Activated T-cell treated with anti-CD3 and anti-CD28 coated beads, Interleukin-2, amount 50 U/mL, for 4 hours (primary cell): ENCODE data around the gene NR4A1. TPM values are rescaled to one million over a fixed set of nuclear protein-coding genes. Genes with fewer than 3 reads are reported as not detected.
A peak's percentile ranks its signal among the peaks of the same experiment; 100 is the strongest.

Experiments
- ATAC-seq, 2 donors: fragments of 200-7000 bp; cut with Tn5 transposase; one replicate each; pipeline ENCODE4 v1.10.0; 2021
- DNase-seq: peaks from one replicate; pipeline ENCODE4 v3.0.0-alpha.2; 2020
- H3K27me3 Mint-ChIP-seq: one replicate; pipeline ENCODE4 v1.8.0; 2021; ENCODE audit warnings: low read depth, mixed read lengths
- H3K36me3 Mint-ChIP-seq: one replicate; pipeline ENCODE4 v1.8.0; 2022; ENCODE audit warnings: mixed read lengths; ENCODE audit not compliant: insufficient read depth
- H3K4me1 Mint-ChIP-seq: one replicate; pipeline ENCODE4 v1.8.0; 2021; ENCODE audit warnings: low read depth, mixed read lengths
- H3K4me3 Mint-ChIP-seq: one replicate; pipeline ENCODE4 v1.8.0; 2021; ENCODE audit warnings: mild to moderate bottlenecking, moderate library complexity, mixed read lengths
- H3K9me3 Mint-ChIP-seq: one replicate; pipeline ENCODE4 v1.8.0; 2021; ENCODE audit warnings: mixed read lengths
- total RNA-seq, 3 donors: library from RNA; stranded (reverse); gene quantifications; one replicate each; pipeline ENCODE4 v1.2.1, GENCODE V29; 2021

Gene NR4A1
- total RNA-seq: 10 to 100 TPM; 26.0 to 34.5 (median 31.3) TPM

DNA sequence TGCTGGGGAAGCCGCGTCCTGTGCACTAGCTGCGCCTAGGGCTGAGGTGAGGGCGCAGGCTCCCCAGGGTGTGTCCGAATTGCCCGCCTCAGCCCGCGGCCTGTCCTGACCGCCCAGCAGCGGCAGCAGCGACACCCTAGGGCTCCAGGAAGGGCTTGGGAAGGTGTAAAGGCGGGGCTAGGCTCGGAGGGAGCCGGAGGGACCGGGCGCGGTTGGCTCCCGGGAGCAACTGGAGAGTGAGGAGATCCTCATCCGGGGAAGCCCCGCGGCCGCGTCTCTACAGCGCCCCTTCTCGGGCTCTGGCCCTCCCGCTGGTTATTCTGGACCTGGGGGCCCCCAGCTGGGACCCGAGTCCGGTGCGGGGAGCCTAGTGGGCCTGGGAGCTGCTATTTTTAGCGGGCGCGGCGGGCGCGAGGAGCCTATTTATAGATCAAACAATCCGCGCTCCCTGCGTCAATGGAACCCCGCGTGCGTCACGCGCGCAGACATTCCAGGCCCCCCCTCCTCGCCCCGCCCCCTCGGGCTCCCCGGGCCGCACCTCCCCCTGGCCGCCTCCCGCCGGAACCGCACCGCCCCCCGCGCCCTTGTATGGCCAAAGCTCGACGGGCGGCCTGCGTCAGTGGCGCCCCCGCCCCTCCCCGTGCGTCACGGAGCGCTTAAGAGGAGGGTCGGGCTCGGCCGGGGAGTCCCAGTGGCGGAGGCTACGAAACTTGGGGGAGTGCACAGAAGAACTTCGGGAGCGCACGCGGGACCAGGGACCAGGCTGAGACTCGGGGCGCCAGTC lies at the start of gene NR4A1:
TSS of gene NR4A1 (plus strand) at position 685 of the 784 bp plus-strand sequence. CDS start 2,887 bp downstream, outside the sequence.
- H3K9me3 Mint-ChIP-seq: no peaks in the 10 kb centered on the region
- peak; percentile 91 to 94 for ATAC-seq
- no peaks in the 10 kb centered on the region for H3K27me3 Mint-ChIP-seq

DNA sequence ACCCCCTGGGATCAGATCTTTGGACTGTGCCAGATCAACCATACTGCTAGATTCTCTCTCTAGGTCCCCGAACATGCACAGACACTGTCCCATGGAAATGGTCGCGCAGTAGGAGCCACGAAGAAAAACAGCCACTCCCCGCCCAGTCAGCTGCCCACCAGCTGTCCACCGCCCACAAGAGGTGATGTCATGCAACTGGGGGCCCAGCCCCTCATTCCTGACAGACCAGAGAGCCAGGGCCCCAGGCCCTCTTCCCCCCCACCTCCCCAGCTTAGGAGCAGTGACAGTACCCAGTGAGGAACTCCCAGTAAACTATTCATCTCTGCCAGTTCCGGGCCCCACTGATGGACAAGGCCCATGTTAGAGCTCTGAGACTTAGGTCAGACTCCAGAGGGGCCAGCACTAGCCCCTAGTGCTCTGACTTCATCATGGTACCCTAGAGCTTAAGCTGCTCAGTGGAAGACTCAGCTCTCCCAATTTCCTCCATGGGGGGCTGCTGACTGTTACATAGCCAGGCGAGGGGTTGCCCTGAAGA lies 48.2 kb upstream of the NR4A1 start:
- Mint-ChIP-seq H3K9me3 (no peaks in the 10 kb centered on the region), H3K27me3 (peaks cover 3% of the 10 kb centered on the region), H3K4me1 (peaks cover 14% of the 10 kb centered on the region), H3K36me3 (peaks cover 3% of the 10 kb centered on the region), H3K4me3 (no peak overlapping the region)
- DNase-seq (no peak), ATAC-seq (no peak)

More for the DNA sequence above, at the start of gene NR4A1:
- peaks cover 37% of the 10 kb centered on the region for H3K4me1 Mint-ChIP-seq
- H3K4me3 Mint-ChIP-seq: peak within 1 kb of the TSS; percentile 97
- peak; percentile 100 for DNase-seq
- H3K36me3 Mint-ChIP-seq: peaks cover 3% of the 10 kb centered on the region

DNA sequence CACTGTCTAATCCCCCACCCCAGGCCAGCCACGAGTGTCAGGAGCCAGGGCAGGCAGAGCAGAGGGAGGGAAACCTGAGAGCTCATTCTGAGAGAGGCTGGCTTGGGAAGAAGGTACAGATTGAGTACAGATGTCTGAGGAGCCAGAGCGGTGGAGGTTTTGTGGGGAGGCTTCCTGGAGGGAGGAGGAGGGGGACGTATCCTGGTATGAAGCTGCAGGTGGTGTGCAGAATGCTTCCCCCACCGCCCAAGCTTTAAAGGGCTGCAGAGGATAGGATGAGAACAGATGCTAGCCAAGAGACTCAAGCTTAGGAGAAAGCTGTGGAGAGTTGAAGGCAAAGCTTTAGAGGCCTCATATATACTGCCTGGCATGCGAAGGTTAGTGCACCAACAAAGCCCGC lies 47.7 kb upstream of the NR4A1 start:
- no peak for ATAC-seq
- H3K36me3 Mint-ChIP-seq: peaks cover 3% of the 10 kb centered on the region

DNA sequence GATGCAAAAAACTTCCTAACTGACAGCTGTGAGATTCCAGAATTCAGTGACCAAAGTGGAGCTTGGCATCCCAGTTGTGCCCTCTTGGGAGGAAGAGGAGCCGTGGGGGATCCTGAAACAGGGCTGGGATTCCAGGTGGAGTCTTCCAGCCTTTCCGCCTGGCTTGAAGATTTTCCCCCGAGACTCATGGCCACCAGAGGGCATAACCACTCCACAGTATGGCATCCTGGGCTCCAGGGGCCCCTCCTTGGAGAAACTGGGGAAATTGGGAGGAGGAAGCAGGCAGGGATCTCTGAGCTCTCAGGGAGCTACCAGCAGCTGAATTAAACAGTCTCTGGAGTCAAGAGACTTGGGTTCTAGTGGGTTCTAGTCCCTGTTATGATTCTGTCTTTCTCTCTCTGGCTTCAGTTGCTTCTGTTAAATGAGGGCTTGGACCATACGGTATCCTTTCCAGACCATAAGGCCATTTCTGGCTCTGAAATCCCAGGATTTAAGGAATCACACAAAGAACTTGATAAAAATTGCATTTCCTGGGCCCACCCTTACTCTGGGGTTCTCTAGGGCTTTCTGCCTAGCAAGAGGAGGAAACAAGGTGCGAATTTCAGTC lies 47.1 kb upstream of the NR4A1 start:
- peaks cover 3% of the 10 kb centered on the region for H3K27me3 Mint-ChIP-seq
- H3K9me3 Mint-ChIP-seq: no peaks in the 10 kb centered on the region
- peaks cover 23% of the 10 kb centered on the region for H3K4me1 Mint-ChIP-seq
- DNase-seq (no peak), ATAC-seq (no peak)
- peaks cover 3% of the 10 kb centered on the region for H3K36me3 Mint-ChIP-seq
- H3K4me3 Mint-ChIP-seq: no peak overlapping the region

More for the DNA sequence above, 47.7 kb upstream of the NR4A1 start:
- Mint-ChIP-seq H3K27me3 (peaks cover 3% of the 10 kb centered on the region), H3K4me3 (no peak overlapping the region), H3K9me3 (no peaks in the 10 kb centered on the region), H3K4me1 (peaks cover 19% of the 10 kb centered on the region)
- DNase-seq: no peak

DNA sequence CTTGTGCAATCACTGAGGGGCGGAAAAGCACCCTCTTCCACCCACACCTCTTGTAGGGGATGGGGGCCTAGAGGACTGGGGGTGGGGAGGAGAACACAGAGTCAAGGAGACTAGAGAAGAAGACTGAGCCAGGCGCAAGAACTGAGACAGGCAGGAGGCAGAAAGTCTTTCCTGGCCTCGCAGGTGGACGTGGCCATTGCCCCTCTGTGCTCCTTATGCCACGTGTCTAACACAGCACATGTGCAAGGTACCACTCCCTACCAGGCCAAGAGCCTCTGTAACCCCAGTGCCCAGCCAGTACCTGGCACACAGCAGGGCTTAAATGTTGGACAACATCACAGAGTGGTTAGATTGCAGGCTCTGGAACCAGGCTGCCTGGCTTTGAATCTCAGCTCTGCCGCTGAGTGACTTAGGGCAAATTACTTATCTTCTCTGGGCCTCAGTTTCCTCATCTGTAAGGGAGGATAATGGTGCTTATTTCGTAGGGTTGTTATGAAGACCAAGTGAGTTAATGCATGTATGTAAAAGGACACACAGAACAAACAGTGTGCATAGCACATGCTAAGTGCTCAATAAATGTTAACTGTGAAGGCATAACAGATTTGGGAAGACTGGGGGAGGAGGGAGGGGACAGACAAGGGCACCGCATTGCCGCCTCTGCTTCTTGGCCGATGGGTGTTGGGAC lies 45.9 kb upstream of the NR4A1 start:
- Mint-ChIP-seq H3K36me3 (no peaks in the 10 kb centered on the region), H3K4me3 (peak overlapping the region; percentile 83), H3K4me1 (peaks cover 23% of the 10 kb centered on the region), H3K9me3 (no peaks in the 10 kb centered on the region), H3K27me3 (peaks cover 3% of the 10 kb centered on the region)
- ATAC-seq (no peak), DNase-seq (no peak)

DNA sequence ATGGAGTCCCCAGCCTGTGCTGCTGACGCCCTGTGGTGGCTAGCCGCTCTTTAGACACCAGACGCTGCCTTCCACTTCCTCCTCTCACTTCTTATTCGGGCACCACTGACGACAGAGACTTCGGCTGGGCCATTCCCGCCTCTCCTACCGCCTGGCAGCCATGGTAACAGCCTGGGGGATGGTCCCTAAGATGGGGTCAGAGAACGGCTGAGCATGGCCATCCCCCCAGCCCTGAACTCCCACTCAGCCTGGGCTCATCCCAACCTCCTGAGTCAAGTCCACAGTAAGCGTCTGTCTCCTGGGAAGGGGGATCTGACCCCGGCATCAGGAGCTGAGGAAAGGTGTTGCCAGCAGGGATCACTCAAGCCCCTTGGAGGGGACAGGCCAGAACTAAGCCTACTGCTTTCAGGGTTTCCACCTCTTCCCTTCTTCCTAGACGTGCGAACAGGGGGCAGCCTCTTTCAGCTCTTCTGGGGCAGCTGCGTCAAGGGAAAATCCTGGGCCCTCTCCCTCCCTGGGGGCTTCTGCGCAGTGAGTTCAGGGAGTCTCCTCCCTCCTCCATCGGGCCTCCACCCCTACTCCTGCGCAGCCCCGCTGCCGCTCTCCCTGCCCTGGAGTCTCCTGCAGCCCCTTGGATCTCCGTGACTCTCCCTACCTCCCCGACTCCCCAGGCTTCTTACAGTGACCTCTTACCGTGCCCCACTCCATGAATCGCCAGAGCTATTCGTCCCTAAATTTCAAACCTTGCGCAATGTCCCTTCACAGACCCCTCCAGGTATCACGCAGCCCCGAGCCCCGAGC lies 45.1 kb upstream of the NR4A1 start:
- Mint-ChIP-seq H3K27me3 (peaks cover 3% of the 10 kb centered on the region), H3K4me1 (peaks cover 23% of the 10 kb centered on the region), H3K36me3 (peaks cover 3% of the 10 kb centered on the region), H3K4me3 (peak overlapping the region; percentile 83), H3K9me3 (no peaks in the 10 kb centered on the region)
- ATAC-seq (no peak), DNase-seq (no peak)

DNA sequence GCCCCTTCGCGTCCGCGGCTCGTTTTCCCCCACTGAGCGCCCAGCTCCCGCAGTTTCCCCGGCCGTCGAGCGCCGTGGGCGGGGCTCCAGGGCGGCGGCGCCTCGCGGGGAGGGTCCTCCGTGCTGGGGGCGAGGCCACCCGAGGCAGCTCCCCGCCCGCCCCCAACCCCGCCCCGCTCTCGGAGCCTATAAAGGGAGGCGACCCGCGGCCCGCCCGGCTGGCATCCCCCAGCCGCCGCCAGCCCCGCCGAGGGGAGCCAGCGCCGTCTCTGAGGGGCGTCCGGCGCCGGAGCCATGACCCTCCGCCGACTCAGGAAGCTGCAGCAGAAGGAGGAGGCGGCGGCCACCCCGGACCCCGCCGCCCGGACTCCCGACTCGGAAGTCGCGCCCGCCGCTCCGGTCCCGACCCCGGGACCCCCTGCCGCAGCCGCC lies 44.5 kb upstream of the NR4A1 start, which contains the start of gene TAMALIN:
TSS of gene TAMALIN (plus strand) at position 221 of the 432 bp plus-strand sequence. CDS start at position 295, 74 bp downstream.
- ATAC-seq (peak; percentile 79 to 81), DNase-seq (peak; percentile 83)
- Mint-ChIP-seq H3K4me1 (peaks cover 23% of the 10 kb centered on the region), H3K9me3 (no peaks in the 10 kb centered on the region), H3K36me3 (peaks cover 6% of the 10 kb centered on the region), H3K4me3 (peak within 1 kb of the TSS; percentile 86), H3K27me3 (peaks cover 3% of the 10 kb centered on the region)

DNA sequence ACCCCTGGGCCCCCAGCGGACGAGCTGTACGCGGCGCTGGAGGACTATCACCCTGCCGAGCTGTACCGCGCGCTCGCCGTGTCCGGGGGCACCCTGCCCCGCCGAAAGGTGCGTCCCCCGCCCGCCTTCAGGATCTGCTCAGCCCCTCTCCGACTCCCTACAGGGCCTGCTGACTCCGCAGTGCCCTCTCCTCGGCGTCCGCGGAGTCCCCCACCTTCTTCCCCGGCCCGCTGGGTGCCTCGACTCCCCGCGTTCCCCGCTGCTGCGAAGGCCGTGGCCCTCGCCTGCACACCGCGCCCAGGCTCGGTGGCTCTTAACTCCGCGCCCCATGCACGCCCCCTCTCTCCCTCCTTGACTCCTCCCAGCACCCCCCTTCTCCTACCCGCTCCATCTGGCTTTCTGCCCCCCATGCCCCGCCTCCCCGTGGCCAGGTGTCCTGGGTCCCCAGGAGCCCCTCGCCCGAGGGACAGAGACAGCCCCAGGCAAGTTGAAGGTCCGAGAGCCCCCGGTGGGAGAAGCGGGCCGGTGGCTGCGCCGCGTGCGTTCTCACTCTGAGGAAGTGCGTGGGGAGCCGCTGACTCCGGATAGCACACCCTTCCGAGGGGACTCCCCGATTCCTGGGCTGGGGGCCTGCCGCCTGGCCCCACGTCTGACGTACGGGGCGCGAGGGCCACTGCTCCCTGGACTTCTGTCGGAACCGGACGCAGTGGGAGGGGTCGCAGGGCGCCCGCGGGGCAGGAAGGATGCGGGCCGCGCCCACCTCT lies 43.9 kb upstream of the NR4A1 start:
- Mint-ChIP-seq H3K36me3 (peaks cover 9% of the 10 kb centered on the region), H3K4me3 (peak overlapping the region; percentile 86), H3K9me3 (no peaks in the 10 kb centered on the region), H3K27me3 (peaks cover 3% of the 10 kb centered on the region), H3K4me1 (peaks cover 23% of the 10 kb centered on the region)
- DNase-seq (peak; percentile 51), ATAC-seq (peak; percentile 64 to 66)

DNA sequence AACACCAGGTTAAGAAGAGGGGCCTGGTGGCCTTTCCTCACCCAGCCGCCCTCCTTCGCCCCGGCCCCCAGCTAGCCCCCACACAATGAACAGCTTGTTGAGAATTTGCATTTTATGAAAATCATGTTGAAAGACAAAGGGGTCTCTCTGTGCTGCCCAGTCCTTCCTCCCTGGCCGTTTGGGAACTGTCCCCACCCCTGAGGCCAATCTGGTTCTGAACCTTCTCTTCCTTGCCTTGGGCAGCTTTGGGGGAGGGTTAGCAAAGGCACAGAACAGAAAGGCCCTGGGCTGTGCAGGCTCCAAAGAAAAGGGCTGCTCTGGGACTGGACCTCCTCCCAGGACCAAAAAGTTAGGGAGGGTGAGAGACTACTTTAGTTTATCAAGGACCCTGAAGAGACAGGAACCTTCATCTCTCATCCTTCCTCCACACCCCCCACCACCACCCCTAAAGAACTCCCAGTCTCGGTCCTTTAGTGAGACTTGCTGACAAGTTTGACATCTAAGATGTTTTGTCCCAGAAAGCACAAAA lies 43.2 kb upstream of the NR4A1 start:
- peak overlapping the region; percentile 86 for H3K4me3 Mint-ChIP-seq
- H3K4me1 Mint-ChIP-seq: peaks cover 23% of the 10 kb centered on the region
- ATAC-seq (no peak), DNase-seq (no peak)
- no peaks in the 10 kb centered on the region for H3K9me3 Mint-ChIP-seq
- H3K27me3 Mint-ChIP-seq: peaks cover 3% of the 10 kb centered on the region
- peaks cover 9% of the 10 kb centered on the region for H3K36me3 Mint-ChIP-seq

DNA sequence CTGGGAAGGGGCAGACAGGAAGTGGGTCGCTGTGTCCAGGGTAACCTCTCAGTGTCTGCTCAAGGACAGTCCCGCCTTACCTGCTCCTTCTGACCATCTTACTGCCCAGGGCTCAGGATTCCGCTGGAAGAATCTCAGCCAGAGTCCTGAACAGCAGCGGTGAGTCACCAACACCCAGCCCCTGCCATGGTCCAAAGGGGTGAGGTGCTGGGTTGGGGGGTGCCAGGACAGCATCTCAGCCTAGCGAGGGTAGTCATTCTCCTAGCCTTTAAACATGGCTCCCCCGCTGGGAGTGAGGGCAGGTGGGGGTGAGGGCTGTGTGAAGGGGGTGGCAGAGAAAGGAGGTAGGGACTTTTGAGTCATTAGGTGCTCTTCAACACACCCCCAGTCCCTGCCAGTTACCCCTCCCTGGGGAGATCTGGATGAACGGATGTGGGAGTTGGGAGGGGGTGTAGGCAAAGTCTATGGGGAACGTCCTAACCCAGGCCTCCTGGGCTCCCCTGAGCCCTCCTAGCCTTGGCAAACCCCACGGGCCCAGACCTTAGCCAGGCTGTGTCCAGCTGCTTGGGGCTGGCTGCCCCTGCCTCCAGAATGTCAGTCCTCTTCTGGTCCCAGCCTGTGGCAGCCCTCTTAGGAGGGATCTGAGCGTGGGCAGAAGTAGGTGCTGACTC lies 42.0 kb upstream of the NR4A1 start:
- Mint-ChIP-seq H3K9me3 (no peaks in the 10 kb centered on the region), H3K27me3 (peaks cover 3% of the 10 kb centered on the region), H3K4me1 (peaks cover 23% of the 10 kb centered on the region), H3K4me3 (peak overlapping the region; percentile 86), H3K36me3 (peaks cover 13% of the 10 kb centered on the region)
- DNase-seq: no peak
- ATAC-seq: no peak

DNA sequence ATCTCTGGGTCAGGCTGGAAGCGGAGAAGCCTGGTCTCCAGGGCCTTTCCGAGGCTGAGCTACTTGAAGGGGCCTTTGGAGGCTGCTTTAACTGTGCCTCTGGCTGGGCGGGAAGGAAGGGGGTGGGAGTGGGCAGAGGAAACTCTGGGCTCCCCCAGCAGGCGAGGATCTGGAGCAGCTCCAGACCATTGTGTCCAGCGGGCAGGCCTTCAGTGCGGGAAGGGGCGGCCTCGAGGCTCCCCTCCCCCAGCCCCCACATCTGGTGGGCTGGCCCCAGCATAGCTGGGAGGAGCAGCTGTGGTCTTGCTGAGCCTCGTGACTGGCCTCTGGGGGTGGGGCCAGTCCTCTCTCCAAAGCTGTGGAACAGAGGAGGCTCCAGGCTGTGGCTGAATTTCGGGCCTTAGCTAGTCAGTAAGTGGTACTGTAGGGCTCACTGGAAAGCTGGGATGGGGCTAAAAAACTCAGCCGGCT lies 41.1 kb upstream of the NR4A1 start:
- ATAC-seq (no peak), DNase-seq (no peak)
- H3K27me3 Mint-ChIP-seq: peaks cover 3% of the 10 kb centered on the region
- peaks cover 14% of the 10 kb centered on the region for H3K36me3 Mint-ChIP-seq
- no peaks in the 10 kb centered on the region for H3K9me3 Mint-ChIP-seq
- H3K4me3 Mint-ChIP-seq: no peak overlapping the region
- H3K4me1 Mint-ChIP-seq: peaks cover 23% of the 10 kb centered on the region
